GM06990 (cell line): ENCODE results near the gene MOB1B.

Experiments
- DNase-seq: peaks from one replicate; pipeline ENCODE4 v3.0.0-alpha.2; 2011; ENCODE audit not compliant: insufficient read length; ENCODE audit errors: extremely low read depth
- H3K27me3 ChIP-seq: replicated peaks from 2 replicates; pipeline ENCODE4 v1.6.0; 2011; ENCODE audit warnings: low read length; ENCODE audit not compliant: control insufficient read depth, insufficient read depth
- H3K36me3 ChIP-seq: 2 replicates; pipeline ENCODE4 v1.5.1; 2011; ENCODE audit warnings: low read length; ENCODE audit not compliant: control insufficient read depth, insufficient read depth
- H3K4me3 ChIP-seq: replicated peaks from 2 replicates; pipeline ENCODE4 v1.5.1; 2011; ENCODE audit warnings: low read depth, mild to moderate bottlenecking, control low read depth, low read length
- TF ChIP-seq, protein P1 (sequence below): IDR thresholded peaks from 2 replicates; pipeline ENCODE4 v1.5.1; 2011; ENCODE audit warnings: low read length, control low read depth, mild to moderate bottlenecking, inconsistent platforms; ENCODE audit not compliant: insufficient read depth, poor library complexity, severe bottlenecking

The MOB1B gene

GRCh38 chr4:70915036-70915815 lies 13.1 kb downstream of the MOB1B start:
- Histone ChIP-seq H3K36me3 (no peaks in the 10 kb centered on the region), H3K27me3 (no peaks in the 10 kb centered on the region), H3K4me3 (no peak overlapping the region)
- DNase-seq: no peak
- TF ChIP-seq, protein P1, sequence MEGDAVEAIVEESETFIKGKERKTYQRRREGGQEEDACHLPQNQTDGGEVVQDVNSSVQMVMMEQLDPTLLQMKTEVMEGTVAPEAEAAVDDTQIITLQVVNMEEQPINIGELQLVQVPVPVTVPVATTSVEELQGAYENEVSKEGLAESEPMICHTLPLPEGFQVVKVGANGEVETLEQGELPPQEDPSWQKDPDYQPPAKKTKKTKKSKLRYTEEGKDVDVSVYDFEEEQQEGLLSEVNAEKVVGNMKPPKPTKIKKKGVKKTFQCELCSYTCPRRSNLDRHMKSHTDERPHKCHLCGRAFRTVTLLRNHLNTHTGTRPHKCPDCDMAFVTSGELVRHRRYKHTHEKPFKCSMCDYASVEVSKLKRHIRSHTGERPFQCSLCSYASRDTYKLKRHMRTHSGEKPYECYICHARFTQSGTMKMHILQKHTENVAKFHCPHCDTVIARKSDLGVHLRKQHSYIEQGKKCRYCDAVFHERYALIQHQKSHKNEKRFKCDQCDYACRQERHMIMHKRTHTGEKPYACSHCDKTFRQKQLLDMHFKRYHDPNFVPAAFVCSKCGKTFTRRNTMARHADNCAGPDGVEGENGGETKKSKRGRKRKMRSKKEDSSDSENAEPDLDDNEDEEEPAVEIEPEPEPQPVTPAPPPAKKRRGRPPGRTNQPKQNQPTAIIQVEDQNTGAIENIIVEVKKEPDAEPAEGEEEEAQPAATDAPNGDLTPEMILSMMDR: no peak

GRCh38 chr4:70915874-70916559 lies 13.8 kb downstream of the MOB1B start:
- no peak overlapping the region for H3K4me3 ChIP-seq
- TF ChIP-seq, protein P1: no peak
- no peak for DNase-seq
- no peaks in the 10 kb centered on the region for H3K36me3 ChIP-seq
- H3K27me3 ChIP-seq: no peaks in the 10 kb centered on the region

- Histone ChIP-seq H3K4me3 (no peak overlapping the region), H3K36me3 (no peaks in the 10 kb centered on the region), H3K27me3 (no peaks in the 10 kb centered on the region)
- DNase-seq: no peak
- TF ChIP-seq, protein P1: no peak
Observed at GRCh38 chr4:70920592-70920991, 18.4 kb downstream of the MOB1B start.

- DNase-seq: no peak
Observed at GRCh38 chr4:70925418-70925817, 23.2 kb downstream of the MOB1B start.

GRCh38 chr4:70925899-70926635 lies 23.9 kb downstream of the MOB1B start:
- Histone ChIP-seq H3K36me3 (no peaks in the 10 kb centered on the region), H3K4me3 (peak overlapping the region; percentile 21), H3K27me3 (no peaks in the 10 kb centered on the region)
- TF ChIP-seq, protein P1: no peak
- DNase-seq: peak; percentile 48

More at GRCh38 chr4:70925418-70925817, 23.2 kb downstream of the MOB1B start:
- H3K27me3 ChIP-seq: no peaks in the 10 kb centered on the region
- TF ChIP-seq, protein P1: no peak
- no peaks in the 10 kb centered on the region for H3K36me3 ChIP-seq
- no peak overlapping the region for H3K4me3 ChIP-seq
